ENCODE data around the gene ACAA1.
"Not testable (repeated sequence)": the region's sequence is repeated elsewhere in the genome, so short reads cannot be mapped to it uniquely, and the experiment has no call there.

Gene ACAA1

GRCh38 chr3:38163117-38163840 is 26.4 kb upstream of the ACAA1 start:
- H3K27me3 ChIP-seq (replicated peaks in 2 of 5; ENCODE audit: control insufficient read depth in 4 of 5, insufficient read depth in 5 of 5, low read length in 4 of 5): no peaks in the 10 kb centered on the region
- POLR2A ChIA-PET: no interaction called here
- H3K4me1 ChIP-seq (ENCODE audit: control extremely low read depth in 1 of 4, control insufficient read depth in 4 of 4, insufficient read depth in 4 of 4, low read length in 3 of 4): peaks cover 9 to 24% (median 20%) of the 10 kb centered on the region in 4 experiments
- DNase-seq: peak; percentile 51 to 78 (median 71)
- H3K4me3 ChIP-seq (ENCODE audit: control insufficient read depth in 1 of 7, extremely low read depth in 1 of 7, insufficient read depth in 4 of 7, low read depth in 2 of 7, low read length in 6 of 7): no peak overlapping the region
- CTCF ChIA-PET: interaction anchor here (0.7 to 4.4 kb wide), 9 partner anchors 10 to 483 kb away, joined by 3 to 27 read pairs (median 4); partner anchors contain the start of genes ACAA1 and MYD88
- H3K9me3 ChIP-seq (ENCODE audit: control extremely low read depth in 1 of 5, control insufficient read depth in 4 of 5, insufficient read depth in 2 of 5, low read depth in 1 of 5, low read length in 4 of 5): no peaks in the 10 kb centered on the region
- peak overlapping the region in 1 of 2 experiments; percentile 100 for H3K27ac ChIP-seq (ENCODE audit: insufficient read depth in 1 of 2, low read depth in 1 of 2, low read length in 2 of 2, poor library complexity in 1 of 2, severe bottlenecking in 2 of 2)
- 95% methylated on average over 8 of the region's 12 CpGs for WGBS (ENCODE audit: insufficient coverage)
- no peaks in the 10 kb centered on the region for H3K36me3 ChIP-seq (ENCODE audit: control insufficient read depth in 4 of 4, insufficient read depth in 4 of 4, low read length in 3 of 4)

- H3K4me3 ChIP-seq (ENCODE audit: control insufficient read depth in 1 of 7, extremely low read depth in 1 of 7, insufficient read depth in 4 of 7, low read depth in 2 of 7, low read length in 6 of 7); H3K36me3 ChIP-seq (ENCODE audit: control insufficient read depth in 4 of 4, insufficient read depth in 4 of 4, low read length in 3 of 4); CTCF ChIA-PET; H3K9me3 ChIP-seq (ENCODE audit: control extremely low read depth in 1 of 5, control insufficient read depth in 4 of 5, insufficient read depth in 2 of 5, low read depth in 1 of 5, low read length in 4 of 5); H3K4me1 ChIP-seq (ENCODE audit: control extremely low read depth in 1 of 4, control insufficient read depth in 4 of 4, insufficient read depth in 4 of 4, low read length in 3 of 4); H3K27me3 ChIP-seq (replicated peaks in 2 of 5; ENCODE audit: control insufficient read depth in 4 of 5, insufficient read depth in 5 of 5, low read length in 4 of 5); DNase-seq; H3K27ac ChIP-seq (ENCODE audit: insufficient read depth in 1 of 2, low read depth in 1 of 2, low read length in 2 of 2, poor library complexity in 1 of 2, severe bottlenecking in 2 of 2); POLR2A ChIA-PET: not testable (repeated sequence)
- 100% methylated on average over 1 of the region's 11 CpGs for WGBS (ENCODE audit: insufficient coverage)
Measured at GRCh38 chr3:38160704-38161103, 23.8 kb upstream of the ACAA1 start.

DNA sequence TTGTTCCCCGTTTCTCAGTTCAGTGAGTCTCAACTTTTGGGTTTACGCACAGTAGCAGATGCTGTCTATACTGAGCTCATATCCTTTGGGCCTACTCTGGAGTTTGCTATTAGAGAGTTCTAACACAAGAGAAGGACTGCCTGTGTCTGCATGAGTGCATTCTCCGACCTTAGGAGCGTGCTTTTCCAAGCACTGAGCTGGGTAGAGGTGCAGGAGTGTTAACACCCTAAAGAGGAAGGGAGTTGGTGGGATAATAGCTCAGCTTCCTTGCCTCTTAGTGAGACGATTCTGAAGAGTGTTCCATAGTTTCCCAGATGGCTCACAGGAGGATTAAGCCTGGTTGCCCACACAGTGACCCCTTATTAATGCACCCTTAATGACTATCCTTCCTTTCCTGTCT is 21.5 kb upstream of the ACAA1 start:
- CTCF ChIA-PET: interaction anchor here (0.8 to 3.0 kb wide), 2 partner anchors 9 to 21 kb away, joined by 4 to 10 read pairs; partner anchors contain the start of genes ACAA1 and MYD88
- no peaks in the 10 kb centered on the region for H3K27me3 ChIP-seq (replicated peaks in 2 of 5; ENCODE audit: control insufficient read depth in 4 of 5, insufficient read depth in 5 of 5, low read length in 4 of 5)
- H3K9me3 ChIP-seq (ENCODE audit: control extremely low read depth in 1 of 5, control insufficient read depth in 4 of 5, insufficient read depth in 2 of 5, low read depth in 1 of 5, low read length in 4 of 5): no peaks in the 10 kb centered on the region
- no peaks in the 10 kb centered on the region for H3K4me1 ChIP-seq (ENCODE audit: control extremely low read depth in 1 of 4, control insufficient read depth in 4 of 4, insufficient read depth in 4 of 4, low read length in 3 of 4)
- no peak overlapping the region for H3K4me3 ChIP-seq (ENCODE audit: control insufficient read depth in 1 of 7, extremely low read depth in 1 of 7, insufficient read depth in 4 of 7, low read depth in 2 of 7, low read length in 6 of 7)
- 87% methylated on average over 2 of the region's 5 CpGs for WGBS (ENCODE audit: insufficient coverage)
- POLR2A ChIA-PET: no interaction called here
- no peaks in the 10 kb centered on the region for H3K36me3 ChIP-seq (ENCODE audit: control insufficient read depth in 4 of 4, insufficient read depth in 4 of 4, low read length in 3 of 4)
- no peak overlapping the region for H3K27ac ChIP-seq (ENCODE audit: insufficient read depth in 1 of 2, low read depth in 1 of 2, low read length in 2 of 2, poor library complexity in 1 of 2, severe bottlenecking in 2 of 2)
- no peak for DNase-seq

DNA sequence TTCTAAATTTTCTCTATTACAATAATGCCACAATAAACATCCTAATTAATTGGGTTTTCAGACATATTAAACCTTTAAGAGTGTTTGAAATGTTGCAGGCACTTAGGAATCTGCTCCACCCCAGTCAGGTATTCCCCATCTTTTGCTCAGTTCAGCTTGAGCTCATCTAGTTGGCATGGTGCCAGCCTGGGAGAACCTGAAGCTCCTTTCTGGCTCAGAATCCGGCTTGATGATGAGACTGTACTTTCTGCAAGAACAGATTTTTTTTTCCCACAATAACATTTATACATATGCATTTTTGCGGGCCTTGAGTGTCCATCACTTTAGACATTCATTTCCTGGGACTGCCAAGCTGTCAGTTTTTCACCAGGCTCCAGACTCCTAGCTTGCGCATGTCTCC is 20.7 kb upstream of the ACAA1 start:
- CTCF ChIA-PET: interaction anchor here (3.0 kb wide), 1 partner anchor 20 kb away, joined by 10 read pairs; the partner anchor contains the start of genes ACAA1 and MYD88
- 93% methylated on average over 3 of the region's 3 CpGs for WGBS (ENCODE audit: insufficient coverage)
- Histone ChIP-seq H3K27ac (ENCODE audit: insufficient read depth in 1 of 2, low read depth in 1 of 2, low read length in 2 of 2, poor library complexity in 1 of 2, severe bottlenecking in 2 of 2) (no peak overlapping the region), H3K4me3 (ENCODE audit: control insufficient read depth in 1 of 7, extremely low read depth in 1 of 7, insufficient read depth in 4 of 7, low read depth in 2 of 7, low read length in 6 of 7) (no peak overlapping the region), H3K27me3 (replicated peaks in 2 of 5; ENCODE audit: control insufficient read depth in 4 of 5, insufficient read depth in 5 of 5, low read length in 4 of 5) (no peaks in the 10 kb centered on the region), H3K36me3 (ENCODE audit: control insufficient read depth in 4 of 4, insufficient read depth in 4 of 4, low read length in 3 of 4) (no peaks in the 10 kb centered on the region), H3K4me1 (ENCODE audit: control extremely low read depth in 1 of 4, control insufficient read depth in 4 of 4, insufficient read depth in 4 of 4, low read length in 3 of 4) (peaks cover 0 to 8% (median 0%) of the 10 kb centered on the region in 4 experiments), H3K9me3 (ENCODE audit: control extremely low read depth in 1 of 5, control insufficient read depth in 4 of 5, insufficient read depth in 2 of 5, low read depth in 1 of 5, low read length in 4 of 5) (no peaks in the 10 kb centered on the region)
- no peak for DNase-seq
- POLR2A ChIA-PET: no interaction called here

- peaks cover 0 to 10% (median 0%) of the 10 kb centered on the region in 4 experiments for H3K4me1 ChIP-seq (ENCODE audit: control extremely low read depth in 1 of 4, control insufficient read depth in 4 of 4, insufficient read depth in 4 of 4, low read length in 3 of 4)
- H3K27ac ChIP-seq (ENCODE audit: insufficient read depth in 1 of 2, low read depth in 1 of 2, low read length in 2 of 2, poor library complexity in 1 of 2, severe bottlenecking in 2 of 2): no peak overlapping the region
- no peaks in the 10 kb centered on the region for H3K9me3 ChIP-seq (ENCODE audit: control extremely low read depth in 1 of 5, control insufficient read depth in 4 of 5, insufficient read depth in 2 of 5, low read depth in 1 of 5, low read length in 4 of 5)
- 89% methylated on average over 1 of the region's 2 CpGs for WGBS (ENCODE audit: insufficient coverage)
- POLR2A ChIA-PET: no interaction called here
- no peak for DNase-seq
- H3K27me3 ChIP-seq (replicated peaks in 2 of 5; ENCODE audit: control insufficient read depth in 4 of 5, insufficient read depth in 5 of 5, low read length in 4 of 5): no peaks in the 10 kb centered on the region
- no peak overlapping the region for H3K4me3 ChIP-seq (ENCODE audit: control insufficient read depth in 1 of 7, extremely low read depth in 1 of 7, insufficient read depth in 4 of 7, low read depth in 2 of 7, low read length in 6 of 7)
- H3K36me3 ChIP-seq (ENCODE audit: control insufficient read depth in 4 of 4, insufficient read depth in 4 of 4, low read length in 3 of 4): no peaks in the 10 kb centered on the region
- CTCF ChIA-PET: interaction anchor here (0.6 to 3.0 kb wide), 3 partner anchors 8 to 669 kb away, joined by 3 to 10 read pairs (median 3); partner anchors contain the start of genes ACAA1, MYD88 and OXSR1
Measured at GRCh38 chr3:38157117-38157516, 20.2 kb upstream of the ACAA1 start.

DNA sequence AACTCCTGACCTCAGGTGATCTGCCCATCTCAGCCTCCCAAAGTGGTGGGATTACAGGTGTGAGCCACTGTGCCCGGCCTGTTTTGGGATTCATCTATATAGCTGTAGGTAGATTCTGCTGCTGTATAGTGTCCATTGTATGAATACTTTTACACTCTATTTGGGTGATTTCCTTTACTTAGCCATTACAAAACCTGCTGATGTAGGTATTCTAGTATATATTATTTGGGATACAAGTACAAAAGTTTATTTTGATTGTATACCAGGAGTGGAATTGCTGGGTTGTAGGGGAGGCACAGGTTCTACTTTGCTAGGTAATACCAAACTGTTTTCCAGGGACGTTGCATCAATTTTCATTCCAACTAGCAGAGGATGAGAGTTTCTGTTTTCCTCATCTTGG is 18.9 kb upstream of the ACAA1 start:
- CTCF ChIA-PET: interaction anchor here (0.9 to 1.6 kb wide), 3 partner anchors 9 to 16 kb away, joined by 3 to 4 read pairs (median 3); partner anchors contain the start of gene OXSR1
- no CpG with 5 or more reads among the region's 2 CpGs for WGBS (ENCODE audit: insufficient coverage)
- H3K9me3 ChIP-seq (ENCODE audit: control extremely low read depth in 1 of 5, control insufficient read depth in 4 of 5, insufficient read depth in 2 of 5, low read depth in 1 of 5, low read length in 4 of 5): no peaks in the 10 kb centered on the region
- H3K4me1 ChIP-seq (ENCODE audit: control extremely low read depth in 1 of 4, control insufficient read depth in 4 of 4, insufficient read depth in 4 of 4, low read length in 3 of 4): peaks cover 0 to 20% (median 3%) of the 10 kb centered on the region in 4 experiments
- no peak overlapping the region for H3K27ac ChIP-seq (ENCODE audit: insufficient read depth in 1 of 2, low read depth in 1 of 2, low read length in 2 of 2, poor library complexity in 1 of 2, severe bottlenecking in 2 of 2)
- H3K27me3 ChIP-seq (replicated peaks in 2 of 5; ENCODE audit: control insufficient read depth in 4 of 5, insufficient read depth in 5 of 5, low read length in 4 of 5): no peaks in the 10 kb centered on the region
- POLR2A ChIA-PET: no interaction called here
- H3K4me3 ChIP-seq (ENCODE audit: control insufficient read depth in 1 of 7, extremely low read depth in 1 of 7, insufficient read depth in 4 of 7, low read depth in 2 of 7, low read length in 6 of 7): no peak overlapping the region
- DNase-seq: no peak
- H3K36me3 ChIP-seq (ENCODE audit: control insufficient read depth in 4 of 4, insufficient read depth in 4 of 4, low read length in 3 of 4): no peaks in the 10 kb centered on the region

GRCh38 chr3:38154625-38155255 is 17.8 kb upstream of the ACAA1 start:
- no peak for DNase-seq
- peaks cover 0 to 29% (median 10%) of the 10 kb centered on the region in 4 experiments for H3K4me1 ChIP-seq (ENCODE audit: control extremely low read depth in 1 of 4, control insufficient read depth in 4 of 4, insufficient read depth in 4 of 4, low read length in 3 of 4)
- H3K27me3 ChIP-seq (replicated peaks in 2 of 5; ENCODE audit: control insufficient read depth in 4 of 5, insufficient read depth in 5 of 5, low read length in 4 of 5): no peaks in the 10 kb centered on the region
- whole genome bisulfite sequencing (ENCODE audit: insufficient coverage): 88% methylated on average over 1 of the region's 2 CpGs
- POLR2A ChIA-PET: interaction anchor here (1.2 to 3.0 kb wide), 2 partner anchors 10 to 15 kb away, joined by 3 to 9 read pairs; partner anchors contain the start of gene OXSR1
- H3K9me3 ChIP-seq (ENCODE audit: control extremely low read depth in 1 of 5, control insufficient read depth in 4 of 5, insufficient read depth in 2 of 5, low read depth in 1 of 5, low read length in 4 of 5): no peaks in the 10 kb centered on the region
- H3K4me3 ChIP-seq (ENCODE audit: control insufficient read depth in 1 of 7, extremely low read depth in 1 of 7, insufficient read depth in 4 of 7, low read depth in 2 of 7, low read length in 6 of 7): no peak overlapping the region
- CTCF ChIA-PET: interaction anchor here (0.8 to 3.5 kb wide), 3 partner anchors 8 to 35 kb away, joined by 3 to 13 read pairs (median 3); partner anchors contain the start of gene OXSR1
- H3K27ac ChIP-seq (ENCODE audit: insufficient read depth in 1 of 2, low read depth in 1 of 2, low read length in 2 of 2, poor library complexity in 1 of 2, severe bottlenecking in 2 of 2): no peak overlapping the region
- no peaks in the 10 kb centered on the region for H3K36me3 ChIP-seq (ENCODE audit: control insufficient read depth in 4 of 4, insufficient read depth in 4 of 4, low read length in 3 of 4)

Data from common myeloid progenitor, CD34-positive (primary cell).